Type B pancreatic cell (in vitro differentiated cells): ENCODE measurements around the gene MSANTD1. TPM values are rescaled to one million over a fixed set of nuclear protein-coding genes. Genes with fewer than 3 reads are reported as not detected.
A peak's percentile ranks its signal among the peaks of the same experiment; 100 is the strongest.

Source experiments
- DNase-seq: peaks from one replicate; pipeline ENCODE4 v3.0.0; 2021; ENCODE audit warnings: mixed read lengths; ENCODE audit not compliant: unreplicated experiment; ENCODE audit errors: extremely low spot score
- H3K27ac Mint-ChIP-seq: 2 replicates; pipeline ENCODE4 v1.8.0; 2021; ENCODE audit warnings: mild to moderate bottlenecking, mixed read lengths
- H3K27me3 Mint-ChIP-seq: 2 replicates; pipeline ENCODE4 v1.8.0; 2021; ENCODE audit warnings: mixed read lengths
- H3K36me3 Mint-ChIP-seq: 2 replicates; pipeline ENCODE4 v1.8.0; 2021; ENCODE audit warnings: mixed read lengths
- H3K4me1 Mint-ChIP-seq: one replicate; pipeline ENCODE4 v1.8.0; 2021; ENCODE audit warnings: mixed read lengths; ENCODE audit not compliant: unreplicated experiment
- H3K4me3 Mint-ChIP-seq: 2 replicates; pipeline ENCODE4 v1.8.0; 2021; ENCODE audit warnings: mild to moderate bottlenecking, mixed read lengths
- H3K9me3 Mint-ChIP-seq: 2 replicates; pipeline ENCODE4 v1.8.0; 2021; ENCODE audit warnings: mixed read lengths
- CTCF ChIP-seq: fragments of 200-600 bp; sonication (generic); conservative IDR thresholded peaks from 2 replicates; pipeline ENCODE4 v1.5.0; 2021; ENCODE audit warnings: antibody characterized with exemption, mild to moderate bottlenecking
- total RNA-seq: library from RNA; stranded (reverse); gene quantifications from 2 replicates; pipeline ENCODE4 v1.2.1, GENCODE V29; 2021; ENCODE audit warnings: low replicate concordance

The MSANTD1 gene
- total RNA-seq, 1 donor from 2014 or later, result 1.4 TPM

- TF ChIP-seq CTCF, result no peak
- peaks cover 13% of the 10 kb centered on the region for H3K36me3 Mint-ChIP-seq
- DNase-seq, result no peak
- peaks cover 10% of the 10 kb centered on the region for H3K4me1 Mint-ChIP-seq
- H3K9me3 Mint-ChIP-seq, result no peaks in the 10 kb centered on the region
- no peak overlapping the region for H3K27ac Mint-ChIP-seq
- no peak overlapping the region for H3K4me3 Mint-ChIP-seq
- H3K27me3 Mint-ChIP-seq, result no peaks in the 10 kb centered on the region
Observed at GRCh38 chr4:3202836-3203820, 45.8 kb upstream of the MSANTD1 start.

GRCh38 chr4:3203971-3204431, 45.0 kb upstream of the MSANTD1 start:
- Mint-ChIP-seq H3K36me3 (peaks cover 21% of the 10 kb centered on the region), H3K4me1 (peaks cover 11% of the 10 kb centered on the region), H3K27ac (no peak overlapping the region), H3K27me3 (no peaks in the 10 kb centered on the region), H3K9me3 (no peaks in the 10 kb centered on the region), H3K4me3 (no peak overlapping the region)
- no peak for TF ChIP-seq CTCF
- no peak for DNase-seq

GRCh38 chr4:3205995-3206394, 43.0 kb upstream of the MSANTD1 start:
- Mint-ChIP-seq H3K36me3 (peaks cover 21% of the 10 kb centered on the region), H3K9me3 (no peaks in the 10 kb centered on the region), H3K4me3 (no peak overlapping the region), H3K27me3 (no peaks in the 10 kb centered on the region), H3K27ac (no peak overlapping the region), H3K4me1 (peaks cover 11% of the 10 kb centered on the region)
- DNase-seq, result no peak
- TF ChIP-seq CTCF, result no peak

GRCh38 chr4:3206439-3207100, 42.4 kb upstream of the MSANTD1 start:
- Mint-ChIP-seq H3K36me3 (peaks cover 21% of the 10 kb centered on the region), H3K27ac (no peak overlapping the region)
- no peak for TF ChIP-seq CTCF

GRCh38 chr4:3207531-3208037, 41.4 kb upstream of the MSANTD1 start:
- peaks cover 11% of the 10 kb centered on the region for H3K4me1 Mint-ChIP-seq
- TF ChIP-seq CTCF, result peak; percentile 38
- DNase-seq, result no peak
- no peaks in the 10 kb centered on the region for H3K9me3 Mint-ChIP-seq
- no peak overlapping the region for H3K27ac Mint-ChIP-seq
- no peaks in the 10 kb centered on the region for H3K27me3 Mint-ChIP-seq
- peaks cover 21% of the 10 kb centered on the region for H3K36me3 Mint-ChIP-seq
- H3K4me3 Mint-ChIP-seq, result no peak overlapping the region

More at GRCh38 chr4:3206439-3207100, 42.4 kb upstream of the MSANTD1 start:
- DNase-seq, result no peak
- Mint-ChIP-seq H3K4me3 (no peak overlapping the region), H3K4me1 (peaks cover 11% of the 10 kb centered on the region), H3K9me3 (no peaks in the 10 kb centered on the region), H3K27me3 (no peaks in the 10 kb centered on the region)
